GM19328 (cell line): Measurements from ENCODE around the gene PTPRM.

Experiments
- ATAC-seq: cut with Tn5 transposase; IDR thresholded peaks from one replicate; pipeline ENCODE4 v1.9.1; 2021; ENCODE audit warnings: mild to moderate bottlenecking, moderate library complexity; ENCODE audit not compliant: unreplicated experiment

PTPRM gene

GRCh38 chr18:7789856-7790552, 222.9 kb downstream of the PTPRM start:
- ATAC-seq, result no peak

- ATAC-seq, result no peak
These were observed 226.0 kb downstream of the PTPRM start for GRCh38 chr18:7793100-7793499.

GRCh38 chr18:7803956-7804469, 236.9 kb downstream of the PTPRM start:
- ATAC-seq, result no peak

- no peak for ATAC-seq
These were observed 238.0 kb downstream of the PTPRM start for GRCh38 chr18:7805096-7805495.

GRCh38 chr18:7805880-7806279, 238.8 kb downstream of the PTPRM start:
- ATAC-seq, result no peak

- ATAC-seq, result no peak
These were observed 240.9 kb downstream of the PTPRM start for GRCh38 chr18:7807936-7808453.

- no peak for ATAC-seq
These were observed 241.9 kb downstream of the PTPRM start for GRCh38 chr18:7808992-7809391.

- ATAC-seq, result no peak
These were observed 242.3 kb downstream of the PTPRM start for GRCh38 chr18:7809455-7809854.

- no peak for ATAC-seq
These were observed 242.9 kb downstream of the PTPRM start for GRCh38 chr18:7809978-7810377.

- ATAC-seq, result no peak
These were observed 245.4 kb downstream of the PTPRM start for GRCh38 chr18:7812431-7813063.

- ATAC-seq, result no peak
These were observed 246.0 kb downstream of the PTPRM start for GRCh38 chr18:7813131-7813530.

- no peak for ATAC-seq
These were observed 247.7 kb downstream of the PTPRM start for GRCh38 chr18:7814754-7815315.

GRCh38 chr18:7815787-7816186, 248.7 kb downstream of the PTPRM start:
- ATAC-seq, result no peak

GRCh38 chr18:7817575-7818230, 250.6 kb downstream of the PTPRM start:
- no peak for ATAC-seq

GRCh38 chr18:7821784-7822183, 254.7 kb downstream of the PTPRM start:
- no peak for ATAC-seq

GRCh38 chr18:7822435-7823331, 255.6 kb downstream of the PTPRM start:
- no peak for ATAC-seq

- no peak for ATAC-seq
These were observed 257.9 kb downstream of the PTPRM start for GRCh38 chr18:7824970-7825369.

GRCh38 chr18:7830468-7830867, 263.4 kb downstream of the PTPRM start:
- no peak for ATAC-seq

GRCh38 chr18:7839548-7839947, 272.4 kb downstream of the PTPRM start:
- ATAC-seq, result no peak

GRCh38 chr18:7840411-7840810, 273.3 kb downstream of the PTPRM start:
- ATAC-seq, result no peak
